Activated naive CD4-positive, alpha-beta T cell treated with anti-CD3 and anti-CD28 coated beads, Interleukin-2, amount 10 ng/mL, durations not matched to agents 7 days and 5 days (primary cell): ENCODE data around the gene TRIM37.
"Not testable (repeated sequence)": the region's sequence is repeated elsewhere in the genome, so short reads cannot be mapped to it uniquely, and the experiment has no call there.

ENCODE experiments used
- CTCF ChIA-PET: fragments of 350-600 bp; sonication (Branson Sonifier 250); formaldehyde crosslinking; loops from one replicate; lab custom pipeline; 2021; ENCODE audit warnings: antibody characterized with exemption; lab: Charles Lee
- DNase-seq: peaks from one replicate; pipeline ENCODE4 v3.0.0-alpha.2; 2020
- H3K27ac Mint-ChIP-seq: one replicate; pipeline ENCODE4 v1.8.0; 2021; ENCODE audit warnings: mild to moderate bottlenecking, moderate library complexity, mixed read lengths
- H3K27me3 Mint-ChIP-seq: one replicate; pipeline ENCODE4 v1.8.0; 2021; ENCODE audit warnings: mild to moderate bottlenecking, mixed read lengths
- H3K36me3 Mint-ChIP-seq: one replicate; pipeline ENCODE4 v1.8.0; 2021; ENCODE audit warnings: mixed read lengths
- H3K4me1 Mint-ChIP-seq: one replicate; pipeline ENCODE4 v1.8.0; 2021; ENCODE audit warnings: mixed read lengths
- H3K4me3 Mint-ChIP-seq: one replicate; pipeline ENCODE4 v1.8.0; 2021; ENCODE audit warnings: mild to moderate bottlenecking, moderate library complexity, mixed read lengths
- H3K9me3 Mint-ChIP-seq: one replicate; pipeline ENCODE4 v1.8.0; 2021; ENCODE audit warnings: mixed read lengths

TRIM37 gene

DNA sequence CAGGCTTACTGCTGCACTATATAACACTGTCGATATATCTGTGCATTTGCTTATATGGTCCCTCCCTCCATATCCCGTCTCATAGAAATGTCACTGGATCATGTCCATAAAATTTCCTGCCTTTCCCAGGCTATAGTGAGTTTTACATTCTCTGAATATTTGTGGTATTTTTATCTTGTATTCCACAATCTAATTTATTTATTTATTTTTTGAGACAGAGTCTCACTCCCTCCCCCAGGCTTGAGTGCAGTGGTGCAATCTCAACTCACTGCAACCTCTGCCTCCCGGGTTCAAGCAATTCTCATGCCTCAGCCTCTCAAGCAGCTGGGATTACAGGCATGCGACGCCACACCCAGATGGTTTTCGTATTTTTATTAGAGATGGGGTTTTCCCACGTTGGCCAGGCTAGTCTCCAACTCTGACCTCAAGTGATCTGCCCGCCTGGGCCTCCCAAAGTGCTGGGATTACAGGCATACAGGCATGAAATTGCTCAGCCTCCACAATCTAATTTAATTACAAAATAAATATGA, 12.9 kb downstream of the TRIM37 start:
- Mint-ChIP-seq H3K27me3 (no peaks in the 10 kb centered on the region), H3K27ac (no peak overlapping the region), H3K4me1 (peaks cover 9% of the 10 kb centered on the region), H3K9me3 (no peaks in the 10 kb centered on the region), H3K36me3 (peaks cover 24% of the 10 kb centered on the region), H3K4me3 (no peak overlapping the region)
- DNase-seq, result no peak
- CTCF ChIA-PET, result no interaction called here

DNA sequence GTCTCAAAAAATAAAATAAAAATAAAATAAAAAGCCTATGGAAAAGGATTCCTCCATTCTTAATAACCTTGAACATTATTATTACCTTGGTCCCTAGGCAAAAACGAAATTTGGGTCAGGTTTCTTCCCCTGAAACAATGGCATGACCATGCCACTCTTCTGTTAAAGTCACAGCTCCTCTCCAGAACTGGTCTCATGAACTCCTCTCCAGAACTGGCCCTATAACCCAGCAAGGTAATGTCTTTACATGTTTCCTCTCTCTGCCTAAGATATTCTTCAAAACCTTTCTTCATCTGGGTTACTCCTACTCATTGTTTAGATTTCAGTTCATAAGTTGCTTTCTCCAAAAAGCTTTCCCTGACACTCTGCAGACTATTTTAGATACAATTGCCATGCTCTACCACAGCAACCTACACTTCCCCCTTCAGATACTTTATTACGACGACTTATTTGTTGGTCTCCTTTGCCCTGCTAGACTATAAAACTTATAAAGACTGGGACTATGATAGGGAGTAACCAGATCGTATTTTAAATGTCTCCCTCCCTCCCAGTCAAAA, 13.5 kb downstream of the TRIM37 start:
- Mint-ChIP-seq H3K27me3 (no peaks in the 10 kb centered on the region), H3K4me3 (no peak overlapping the region), H3K4me1 (peaks cover 9% of the 10 kb centered on the region), H3K9me3 (no peaks in the 10 kb centered on the region), H3K36me3 (peaks cover 24% of the 10 kb centered on the region), H3K27ac (no peak overlapping the region)
- CTCF ChIA-PET, result no interaction called here
- no peak for DNase-seq

DNA sequence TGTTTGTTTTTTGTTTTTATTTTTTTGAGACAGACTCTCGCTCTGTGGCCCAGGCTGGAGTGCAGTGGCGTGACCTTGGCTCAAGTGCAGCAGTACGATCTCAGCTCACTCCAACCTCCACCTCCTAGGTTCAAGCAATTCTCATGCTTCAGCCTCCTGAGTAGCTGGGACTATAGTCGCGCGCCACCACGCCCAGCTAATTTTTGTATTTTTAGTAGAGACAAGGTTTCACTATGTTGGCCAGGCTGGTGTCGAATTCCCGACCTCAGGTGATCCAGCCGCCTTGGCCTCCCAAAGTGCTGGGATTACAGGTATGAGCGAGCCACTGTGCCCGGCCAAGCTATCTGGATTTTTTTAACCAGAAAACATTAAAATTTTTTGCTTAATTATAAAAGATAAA, 16.1 kb downstream of the TRIM37 start:
- DNase-seq, H3K27ac Mint-ChIP-seq, H3K9me3 Mint-ChIP-seq, H3K4me1 Mint-ChIP-seq, CTCF ChIA-PET, H3K4me3 Mint-ChIP-seq, H3K27me3 Mint-ChIP-seq: not testable (repeated sequence)
- peaks cover 15% of the 10 kb centered on the region for H3K36me3 Mint-ChIP-seq

DNA sequence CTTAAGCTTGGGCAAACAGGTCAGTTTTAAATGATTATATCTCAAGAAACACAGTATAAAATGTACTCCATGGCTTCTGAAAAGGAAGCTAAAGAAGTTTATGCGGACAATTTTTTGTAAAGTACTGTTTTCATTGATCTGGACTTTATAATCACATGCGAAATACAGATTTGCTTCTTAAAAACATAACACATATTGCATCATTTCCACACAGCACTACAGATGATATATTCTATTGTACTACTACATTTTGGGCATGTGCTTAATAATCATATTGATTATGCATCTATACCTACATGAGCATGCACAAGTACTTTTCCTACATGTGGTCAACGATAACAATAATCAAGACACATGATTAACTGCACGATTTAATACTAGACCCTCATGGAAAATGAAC, 22.5 kb downstream of the TRIM37 start:
- Mint-ChIP-seq H3K36me3 (peaks cover 36% of the 10 kb centered on the region), H3K27me3 (no peaks in the 10 kb centered on the region), H3K9me3 (no peaks in the 10 kb centered on the region), H3K27ac (no peak overlapping the region), H3K4me3 (no peak overlapping the region), H3K4me1 (peaks cover 5% of the 10 kb centered on the region)
- no peak for DNase-seq
- CTCF ChIA-PET, result no interaction called here

GRCh38 chr17:59074494-59074893, 32.2 kb downstream of the TRIM37 start:
- H3K27ac Mint-ChIP-seq, result no peak overlapping the region
- no peaks in the 10 kb centered on the region for H3K27me3 Mint-ChIP-seq
- CTCF ChIA-PET, result no interaction called here
- H3K9me3 Mint-ChIP-seq, result no peaks in the 10 kb centered on the region
- no peaks in the 10 kb centered on the region for H3K4me1 Mint-ChIP-seq
- no peak overlapping the region for H3K4me3 Mint-ChIP-seq
- peaks cover 26% of the 10 kb centered on the region for H3K36me3 Mint-ChIP-seq
- DNase-seq, result no peak

DNA sequence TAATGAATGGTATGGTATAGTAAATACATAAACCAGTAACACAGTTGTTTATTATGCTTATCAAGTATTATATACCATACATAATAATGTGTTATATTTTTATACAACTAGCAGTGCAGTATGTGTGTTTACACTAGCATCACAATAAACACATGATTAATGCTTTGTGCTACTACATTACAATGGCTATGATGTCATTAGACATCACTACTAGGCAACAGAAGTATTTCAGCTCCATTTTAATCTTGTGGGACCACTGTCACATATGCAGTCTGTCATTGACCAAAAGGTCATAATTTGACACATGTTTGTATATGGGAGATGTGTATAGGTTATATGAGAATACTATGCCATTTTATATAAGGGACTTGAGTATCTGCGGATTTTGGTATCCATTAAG, 32.7 kb downstream of the TRIM37 start:
- Mint-ChIP-seq H3K27me3 (no peaks in the 10 kb centered on the region), H3K9me3 (no peaks in the 10 kb centered on the region), H3K4me3 (no peak overlapping the region), H3K27ac (no peak overlapping the region), H3K36me3 (peaks cover 26% of the 10 kb centered on the region), H3K4me1 (no peaks in the 10 kb centered on the region)
- CTCF ChIA-PET, result no interaction called here
- no peak for DNase-seq

GRCh38 chr17:59069856-59070255, 36.8 kb downstream of the TRIM37 start:
- Mint-ChIP-seq H3K4me1 (no peaks in the 10 kb centered on the region), H3K36me3 (peaks cover 36% of the 10 kb centered on the region), H3K9me3 (no peaks in the 10 kb centered on the region), H3K27ac (no peak overlapping the region), H3K4me3 (no peak overlapping the region), H3K27me3 (no peaks in the 10 kb centered on the region)
- DNase-seq, result no peak
- CTCF ChIA-PET, result interaction anchor here (0.8 kb wide), 1 partner anchor 37 kb away, joined by 3 read pairs; the partner anchor contains the start of gene TRIM37

- peaks cover 38% of the 10 kb centered on the region for H3K36me3 Mint-ChIP-seq
- CTCF ChIA-PET, result no interaction called here
- H3K4me3 Mint-ChIP-seq, result no peak overlapping the region
- no peak for DNase-seq
- H3K27ac Mint-ChIP-seq, result no peak overlapping the region
- H3K4me1 Mint-ChIP-seq, result no peaks in the 10 kb centered on the region
- no peaks in the 10 kb centered on the region for H3K27me3 Mint-ChIP-seq
- no peaks in the 10 kb centered on the region for H3K9me3 Mint-ChIP-seq
These were observed 38.9 kb downstream of the TRIM37 start for GRCh38 chr17:59067756-59068155.

- DNase-seq, result no peak
- Mint-ChIP-seq H3K27ac (no peak overlapping the region), H3K4me1 (no peaks in the 10 kb centered on the region), H3K27me3 (no peaks in the 10 kb centered on the region), H3K9me3 (no peaks in the 10 kb centered on the region), H3K36me3 (peaks cover 41% of the 10 kb centered on the region), H3K4me3 (no peak overlapping the region)
- CTCF ChIA-PET, result no interaction called here
These were observed 39.3 kb downstream of the TRIM37 start for GRCh38 chr17:59067340-59067739.

DNA sequence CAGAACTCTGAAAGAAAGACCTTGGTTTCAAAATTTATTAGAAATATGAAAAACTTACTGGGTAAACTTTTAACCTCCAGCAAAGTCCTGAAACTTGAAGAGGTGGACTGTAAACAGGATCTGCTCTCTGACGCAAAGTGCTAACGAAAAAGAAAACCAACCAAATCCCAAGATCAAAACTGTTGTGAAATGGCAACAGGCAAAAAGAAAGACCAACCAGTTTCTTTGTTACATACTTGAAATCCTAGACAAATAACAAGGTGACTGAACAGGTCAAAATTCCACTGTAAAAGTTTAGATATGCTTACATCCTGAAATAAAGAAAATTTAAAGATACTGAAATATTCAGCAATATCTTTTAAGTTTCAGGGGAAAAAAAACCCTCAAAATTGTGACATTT, 44.2 kb downstream of the TRIM37 start:
- CTCF ChIA-PET, result no interaction called here
- Mint-ChIP-seq H3K27me3 (no peaks in the 10 kb centered on the region), H3K9me3 (no peaks in the 10 kb centered on the region), H3K4me3 (no peak overlapping the region), H3K4me1 (no peaks in the 10 kb centered on the region), H3K27ac (no peak overlapping the region), H3K36me3 (peaks cover 35% of the 10 kb centered on the region)
- no peak for DNase-seq

DNA sequence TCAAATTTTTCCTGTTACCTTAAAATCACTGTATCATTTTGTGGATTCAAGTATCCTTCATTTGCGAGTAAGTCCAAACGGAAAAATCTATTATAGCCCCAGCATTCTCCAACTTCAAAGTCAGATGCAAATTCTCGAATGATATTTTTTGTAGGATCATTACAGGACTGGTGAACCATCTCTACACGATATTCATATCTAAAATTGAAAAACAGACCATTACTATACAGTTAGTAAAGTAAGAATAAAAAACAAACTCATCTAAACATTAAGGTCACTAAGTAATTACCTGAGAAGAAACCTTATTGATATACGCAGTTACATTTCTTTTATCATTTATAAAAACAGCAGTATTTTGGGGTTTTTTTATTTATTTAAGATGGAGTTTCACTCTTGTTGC, 49.8 kb downstream of the TRIM37 start:
- no peaks in the 10 kb centered on the region for H3K4me1 Mint-ChIP-seq
- peaks cover 32% of the 10 kb centered on the region for H3K36me3 Mint-ChIP-seq
- no peak for DNase-seq
- no peak overlapping the region for H3K4me3 Mint-ChIP-seq
- CTCF ChIA-PET, result interaction anchor here (0.7 kb wide), 1 partner anchor 469 kb away, joined by 4 read pairs; no protein-coding TSS in a partner anchor
- H3K27me3 Mint-ChIP-seq, result no peaks in the 10 kb centered on the region
- H3K9me3 Mint-ChIP-seq, result no peaks in the 10 kb centered on the region
- H3K27ac Mint-ChIP-seq, result no peak overlapping the region

GRCh38 chr17:59049798-59050197, 56.9 kb downstream of the TRIM37 start:
- CTCF ChIA-PET, result no interaction called here
- H3K4me3 Mint-ChIP-seq, result no peak overlapping the region
- H3K27ac Mint-ChIP-seq, result no peak overlapping the region
- no peaks in the 10 kb centered on the region for H3K9me3 Mint-ChIP-seq
- no peaks in the 10 kb centered on the region for H3K27me3 Mint-ChIP-seq
- no peak for DNase-seq
- peaks cover 28% of the 10 kb centered on the region for H3K36me3 Mint-ChIP-seq
- H3K4me1 Mint-ChIP-seq, result no peaks in the 10 kb centered on the region

DNA sequence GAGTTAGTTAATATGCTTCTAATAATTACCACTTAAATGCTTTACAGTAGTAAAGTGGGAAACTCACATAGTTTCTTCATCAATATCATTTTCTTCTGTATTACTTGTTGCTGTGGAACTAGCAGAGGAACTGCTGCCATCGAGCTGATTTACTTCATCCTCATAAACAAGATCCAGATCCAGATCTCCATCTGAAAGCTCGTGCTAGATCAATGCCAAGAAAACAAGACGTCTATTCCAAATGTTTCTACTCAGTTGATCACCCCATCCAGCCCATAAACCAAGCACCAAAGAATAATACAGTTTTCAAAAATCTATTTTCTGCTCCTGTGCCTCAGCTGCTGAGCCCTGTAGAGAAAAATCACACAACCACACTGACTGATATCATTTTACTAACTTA, 59.1 kb downstream of the TRIM37 start:
- CTCF ChIA-PET, result no interaction called here
- H3K27me3 Mint-ChIP-seq, result no peaks in the 10 kb centered on the region
- DNase-seq, result no peak
- no peaks in the 10 kb centered on the region for H3K9me3 Mint-ChIP-seq
- H3K4me3 Mint-ChIP-seq, result no peak overlapping the region
- peaks cover 36% of the 10 kb centered on the region for H3K36me3 Mint-ChIP-seq
- H3K4me1 Mint-ChIP-seq, result no peaks in the 10 kb centered on the region
- no peak overlapping the region for H3K27ac Mint-ChIP-seq

- H3K4me3 Mint-ChIP-seq, result no peak overlapping the region
- H3K4me1 Mint-ChIP-seq, result no peaks in the 10 kb centered on the region
- DNase-seq, result no peak
- H3K36me3 Mint-ChIP-seq, result peaks cover 34% of the 10 kb centered on the region
- H3K27ac Mint-ChIP-seq, result no peak overlapping the region
- CTCF ChIA-PET, result no interaction called here
- H3K9me3 Mint-ChIP-seq, result no peaks in the 10 kb centered on the region
- no peaks in the 10 kb centered on the region for H3K27me3 Mint-ChIP-seq
These were observed 60.5 kb downstream of the TRIM37 start for GRCh38 chr17:59046192-59046591.

DNA sequence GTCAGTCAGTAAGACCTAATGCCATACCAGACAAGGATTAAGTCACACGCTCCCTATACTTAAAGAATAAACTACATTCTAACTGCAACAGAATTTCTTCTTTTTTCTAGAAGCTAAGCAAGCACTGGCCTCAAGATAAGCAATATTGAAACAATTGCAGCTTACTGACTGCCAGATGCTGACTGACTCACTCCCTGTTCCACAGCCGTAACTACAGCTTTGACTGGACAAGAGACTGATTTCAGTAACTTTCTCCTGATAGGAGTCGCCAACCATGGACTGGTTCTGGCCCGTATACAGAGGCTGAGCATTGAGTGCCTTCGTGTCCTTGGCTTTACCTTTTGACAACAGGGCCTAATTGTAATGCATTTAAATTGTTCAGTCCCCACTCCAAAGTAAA, 67.9 kb downstream of the TRIM37 start:
- no peaks in the 10 kb centered on the region for H3K4me1 Mint-ChIP-seq
- H3K27ac Mint-ChIP-seq, result no peak overlapping the region
- H3K9me3 Mint-ChIP-seq, result no peaks in the 10 kb centered on the region
- no peak overlapping the region for H3K4me3 Mint-ChIP-seq
- H3K27me3 Mint-ChIP-seq, result no peaks in the 10 kb centered on the region
- peaks cover 34% of the 10 kb centered on the region for H3K36me3 Mint-ChIP-seq
- DNase-seq, result no peak
- CTCF ChIA-PET, result no interaction called here
